ENCODE data around the gene SLC35E2B. TPM values are rescaled to one million over a fixed set of nuclear protein-coding genes. Genes with fewer than 3 reads are reported as not detected.

SLC35E2B gene
- total RNA-seq, 1 donor from 2014 or later = 45.1 TPM

DNA sequence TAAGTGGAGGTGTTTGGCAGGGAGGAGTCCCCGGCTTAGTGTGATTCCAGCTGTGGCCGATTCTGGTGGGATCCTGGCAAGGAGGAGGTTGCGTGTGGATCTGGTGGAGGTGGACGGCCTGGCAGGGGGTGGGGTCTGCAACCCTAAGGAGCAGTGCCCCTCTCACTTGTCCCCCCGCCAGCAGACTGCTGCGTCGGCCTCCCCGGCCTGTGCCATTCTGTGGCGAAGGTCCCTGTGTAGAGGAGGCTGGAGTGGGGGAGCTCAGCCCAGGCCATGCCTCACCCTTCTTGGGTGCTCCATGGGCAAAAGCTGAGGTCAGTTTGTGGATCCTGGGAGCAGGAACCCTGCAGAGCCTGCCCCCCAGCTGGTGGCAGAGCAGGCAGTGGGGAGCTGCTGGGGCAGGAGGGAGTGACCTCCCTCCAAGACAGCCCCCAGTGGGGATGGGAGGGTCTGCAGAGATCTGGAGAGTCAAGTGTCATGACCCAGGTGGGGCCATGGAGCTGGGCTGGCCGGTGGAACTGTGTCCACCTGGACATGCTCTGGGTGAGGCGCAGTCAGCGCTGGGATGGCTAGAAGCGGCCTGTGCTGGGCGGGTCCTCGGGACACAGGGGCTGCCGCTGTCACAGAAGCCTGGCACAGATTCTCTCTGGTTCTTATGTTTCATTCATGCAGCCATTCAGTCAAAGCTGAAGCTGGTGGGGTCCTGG, 72.0 kb downstream of the SLC35E2B start:
- H3K4me3 Mint-ChIP-seq (ENCODE audit: unreplicated experiment) = no peak overlapping the region

DNA sequence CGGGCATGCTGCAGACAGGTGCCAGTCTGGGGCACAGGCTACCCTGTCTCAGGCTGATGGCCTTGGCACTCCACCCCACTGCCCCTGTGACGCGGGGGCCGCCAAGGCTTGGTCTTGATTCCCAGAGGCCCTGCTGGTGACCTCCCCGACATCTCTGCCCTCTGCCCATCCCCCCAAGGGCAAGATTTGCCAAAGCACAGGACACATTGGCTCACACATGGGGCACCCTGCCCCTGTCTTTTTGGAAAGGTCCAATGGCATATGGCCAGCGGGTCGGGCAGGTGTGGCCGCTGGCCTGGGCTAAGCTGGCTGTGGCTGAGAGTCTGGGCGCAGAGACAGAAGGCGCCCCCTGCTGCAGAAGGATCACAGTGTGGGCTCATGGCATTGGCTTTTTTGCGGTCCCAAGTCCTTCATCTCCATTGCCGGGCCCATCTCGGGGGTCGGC, 72.7 kb downstream of the SLC35E2B start:
- H4K20me1 ChIP-seq (ENCODE audit: insufficient read depth, low read length) = peaks cover 70% of the 10 kb centered on the region
- H3K27ac ChIP-seq (ENCODE audit: low read depth, low read length) = no peak overlapping the region
- H3K9me3 ChIP-seq (ENCODE audit: insufficient read depth, low read depth, low read length) = no peaks in the 10 kb centered on the region
- TF ChIP-seq, protein P1, sequence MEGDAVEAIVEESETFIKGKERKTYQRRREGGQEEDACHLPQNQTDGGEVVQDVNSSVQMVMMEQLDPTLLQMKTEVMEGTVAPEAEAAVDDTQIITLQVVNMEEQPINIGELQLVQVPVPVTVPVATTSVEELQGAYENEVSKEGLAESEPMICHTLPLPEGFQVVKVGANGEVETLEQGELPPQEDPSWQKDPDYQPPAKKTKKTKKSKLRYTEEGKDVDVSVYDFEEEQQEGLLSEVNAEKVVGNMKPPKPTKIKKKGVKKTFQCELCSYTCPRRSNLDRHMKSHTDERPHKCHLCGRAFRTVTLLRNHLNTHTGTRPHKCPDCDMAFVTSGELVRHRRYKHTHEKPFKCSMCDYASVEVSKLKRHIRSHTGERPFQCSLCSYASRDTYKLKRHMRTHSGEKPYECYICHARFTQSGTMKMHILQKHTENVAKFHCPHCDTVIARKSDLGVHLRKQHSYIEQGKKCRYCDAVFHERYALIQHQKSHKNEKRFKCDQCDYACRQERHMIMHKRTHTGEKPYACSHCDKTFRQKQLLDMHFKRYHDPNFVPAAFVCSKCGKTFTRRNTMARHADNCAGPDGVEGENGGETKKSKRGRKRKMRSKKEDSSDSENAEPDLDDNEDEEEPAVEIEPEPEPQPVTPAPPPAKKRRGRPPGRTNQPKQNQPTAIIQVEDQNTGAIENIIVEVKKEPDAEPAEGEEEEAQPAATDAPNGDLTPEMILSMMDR (IDR thresholded peaks at IDR 0.05; ENCODE audit: insufficient read depth, low read depth, low read length) = no peak
- no peaks in the 10 kb centered on the region for H3K27me3 Mint-ChIP-seq (ENCODE audit: low read depth, unreplicated experiment)
- peaks cover 29% of the 10 kb centered on the region for H3K79me2 ChIP-seq (ENCODE audit: insufficient read depth, low read length)
- H3K4me1 ChIP-seq (ENCODE audit: insufficient read depth, low read length) = peaks cover 18% of the 10 kb centered on the region
- H3K4me1 Mint-ChIP-seq (ENCODE audit: low read depth, unreplicated experiment) = peaks cover 15% of the 10 kb centered on the region
- no peak for DNase-seq (ENCODE audit: low read depth)
- no peak for FAIRE-seq
- H3K27ac Mint-ChIP-seq (ENCODE audit: unreplicated experiment) = no peak overlapping the region
- H3K4me3 Mint-ChIP-seq (ENCODE audit: unreplicated experiment) = no peak overlapping the region
- no peak overlapping the region for H3K9ac ChIP-seq (ENCODE audit: low read length)
- no peak overlapping the region for H2AFZ ChIP-seq (ENCODE audit: low read depth, low read length)
- H3K4me2 ChIP-seq (ENCODE audit: low read length) = no peak overlapping the region
- H3K27me3 ChIP-seq (ENCODE audit: insufficient read depth, low read length) = no peaks in the 10 kb centered on the region
- peaks cover 4% of the 10 kb centered on the region for H3K36me3 Mint-ChIP-seq (ENCODE audit: low read depth, unreplicated experiment)
- peaks cover 3% of the 10 kb centered on the region for H3K36me3 ChIP-seq (ENCODE audit: insufficient read depth, low read length)
- H3K9me3 Mint-ChIP-seq (ENCODE audit: unreplicated experiment) = no peaks in the 10 kb centered on the region
- H3K4me3 ChIP-seq (ENCODE audit: insufficient read depth, low read depth, low read length) = no peak overlapping the region

More for the DNA sequence above, 72.0 kb downstream of the SLC35E2B start:
- Mint-ChIP-seq H3K27ac (ENCODE audit: unreplicated experiment) (no peak overlapping the region), H3K36me3 (ENCODE audit: low read depth, unreplicated experiment) (peaks cover 4% of the 10 kb centered on the region), H3K27me3 (ENCODE audit: low read depth, unreplicated experiment) (no peaks in the 10 kb centered on the region), H3K4me1 (ENCODE audit: low read depth, unreplicated experiment) (peaks cover 15% of the 10 kb centered on the region), H3K9me3 (ENCODE audit: unreplicated experiment) (no peaks in the 10 kb centered on the region)
- H3K79me2 ChIP-seq (ENCODE audit: insufficient read depth, low read length) = peaks cover 28% of the 10 kb centered on the region
- no peak overlapping the region for H3K27ac ChIP-seq (ENCODE audit: low read depth, low read length)
- peaks cover 69% of the 10 kb centered on the region for H4K20me1 ChIP-seq (ENCODE audit: insufficient read depth, low read length)
- no peak overlapping the region for H3K4me3 ChIP-seq (ENCODE audit: insufficient read depth, low read depth, low read length)
- DNase-seq (ENCODE audit: low read depth) = no peak
- peaks cover 3% of the 10 kb centered on the region for H3K36me3 ChIP-seq (ENCODE audit: insufficient read depth, low read length)
- no peak overlapping the region for H3K9ac ChIP-seq (ENCODE audit: low read length)
- H2AFZ ChIP-seq (ENCODE audit: low read depth, low read length) = no peak overlapping the region
- H3K27me3 ChIP-seq (ENCODE audit: insufficient read depth, low read length) = no peaks in the 10 kb centered on the region
- peaks cover 18% of the 10 kb centered on the region for H3K4me1 ChIP-seq (ENCODE audit: insufficient read depth, low read length)
- no peaks in the 10 kb centered on the region for H3K9me3 ChIP-seq (ENCODE audit: insufficient read depth, low read depth, low read length)
- H3K4me2 ChIP-seq (ENCODE audit: low read length) = no peak overlapping the region
- no peak for FAIRE-seq
- no peak for TF ChIP-seq EZH2 (IDR thresholded peaks at IDR 0.05; ENCODE audit: insufficient read depth, low read length)
- TF ChIP-seq, protein P1 (IDR thresholded peaks at IDR 0.05; ENCODE audit: insufficient read depth, low read depth, low read length) = no peak

DNA sequence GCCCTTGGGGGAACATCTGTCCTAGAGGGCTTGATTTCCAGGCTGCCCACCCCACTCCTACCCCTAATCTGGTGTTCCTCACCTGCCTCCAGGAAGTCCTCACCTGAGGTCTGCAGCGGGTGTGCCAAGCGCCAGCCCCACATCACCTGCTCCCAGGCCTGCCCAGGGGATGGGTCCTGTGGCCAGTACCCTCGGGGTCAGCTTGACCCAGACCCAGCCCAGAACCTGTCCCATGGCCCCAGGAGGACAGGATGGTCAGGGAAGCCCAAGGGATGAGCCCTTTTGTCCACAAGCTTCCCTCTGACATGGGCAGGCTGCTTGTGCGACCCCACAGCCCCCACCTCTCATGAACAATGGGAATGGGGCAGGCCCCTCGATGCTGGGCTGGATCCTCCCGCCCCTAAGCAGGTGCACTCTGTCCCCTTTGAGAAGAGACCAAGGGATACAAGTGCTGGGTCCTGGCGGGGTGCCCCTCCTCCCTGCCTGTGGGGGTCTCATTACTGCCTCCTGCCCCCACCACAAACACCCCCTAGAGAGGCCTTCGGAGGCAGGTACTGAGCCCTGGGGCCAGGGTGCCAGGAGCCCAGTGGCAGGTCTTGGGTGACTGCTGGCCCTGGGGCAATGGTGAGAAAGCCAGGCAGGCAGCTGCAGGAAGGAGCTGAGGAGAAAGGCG, 74.1 kb downstream of the SLC35E2B start:
- Mint-ChIP-seq H3K36me3 (ENCODE audit: low read depth, unreplicated experiment) (peaks cover 4% of the 10 kb centered on the region), H3K9me3 (ENCODE audit: unreplicated experiment) (no peaks in the 10 kb centered on the region), H3K27ac (ENCODE audit: unreplicated experiment) (no peak overlapping the region), H3K4me1 (ENCODE audit: low read depth, unreplicated experiment) (peaks cover 18% of the 10 kb centered on the region), H3K4me3 (ENCODE audit: unreplicated experiment) (no peak overlapping the region), H3K27me3 (ENCODE audit: low read depth, unreplicated experiment) (no peaks in the 10 kb centered on the region)
- peaks cover 41% of the 10 kb centered on the region for H3K79me2 ChIP-seq (ENCODE audit: insufficient read depth, low read length)
- peaks cover 3% of the 10 kb centered on the region for H3K36me3 ChIP-seq (ENCODE audit: insufficient read depth, low read length)
- no peak for FAIRE-seq
- H3K27ac ChIP-seq (ENCODE audit: low read depth, low read length) = no peak overlapping the region
- H4K20me1 ChIP-seq (ENCODE audit: insufficient read depth, low read length) = peaks cover 78% of the 10 kb centered on the region
- DNase-seq (ENCODE audit: low read depth) = no peak
- no peak overlapping the region for H3K9ac ChIP-seq (ENCODE audit: low read length)
- no peak overlapping the region for H3K4me2 ChIP-seq (ENCODE audit: low read length)
- no peak overlapping the region for H3K4me3 ChIP-seq (ENCODE audit: insufficient read depth, low read depth, low read length)
- TF ChIP-seq, protein P1 (IDR thresholded peaks at IDR 0.05; ENCODE audit: insufficient read depth, low read depth, low read length) = no peak
- TF ChIP-seq EZH2 (IDR thresholded peaks at IDR 0.05; ENCODE audit: insufficient read depth, low read length) = no peak
- H3K9me3 ChIP-seq (ENCODE audit: insufficient read depth, low read depth, low read length) = no peaks in the 10 kb centered on the region
- no peaks in the 10 kb centered on the region for H3K27me3 ChIP-seq (ENCODE audit: insufficient read depth, low read length)
- peaks cover 32% of the 10 kb centered on the region for H3K4me1 ChIP-seq (ENCODE audit: insufficient read depth, low read length)
- H2AFZ ChIP-seq (ENCODE audit: low read depth, low read length) = no peak overlapping the region
